Measurements from ENCODE around the gene MYL12A.

DNA sequence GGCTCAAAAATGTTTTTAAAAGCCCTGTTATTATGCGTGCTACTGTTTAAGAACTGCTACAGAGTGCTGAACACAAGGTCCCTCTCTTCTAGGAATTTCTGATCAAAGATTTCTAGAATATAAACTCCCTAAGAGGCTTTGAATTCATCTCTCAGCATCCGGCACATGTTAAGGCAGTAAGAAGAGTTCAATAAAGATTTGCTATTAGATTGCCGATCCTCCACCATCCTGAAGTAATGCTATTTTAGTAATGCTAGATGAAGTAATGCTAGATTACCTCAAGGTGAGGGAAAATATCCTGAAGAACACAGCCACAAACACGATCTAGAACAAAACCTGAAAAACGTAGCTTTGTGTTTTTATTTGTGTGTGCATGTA, 13.4 kb downstream of the MYL12A start:
- TF ChIP-seq, protein P1, sequence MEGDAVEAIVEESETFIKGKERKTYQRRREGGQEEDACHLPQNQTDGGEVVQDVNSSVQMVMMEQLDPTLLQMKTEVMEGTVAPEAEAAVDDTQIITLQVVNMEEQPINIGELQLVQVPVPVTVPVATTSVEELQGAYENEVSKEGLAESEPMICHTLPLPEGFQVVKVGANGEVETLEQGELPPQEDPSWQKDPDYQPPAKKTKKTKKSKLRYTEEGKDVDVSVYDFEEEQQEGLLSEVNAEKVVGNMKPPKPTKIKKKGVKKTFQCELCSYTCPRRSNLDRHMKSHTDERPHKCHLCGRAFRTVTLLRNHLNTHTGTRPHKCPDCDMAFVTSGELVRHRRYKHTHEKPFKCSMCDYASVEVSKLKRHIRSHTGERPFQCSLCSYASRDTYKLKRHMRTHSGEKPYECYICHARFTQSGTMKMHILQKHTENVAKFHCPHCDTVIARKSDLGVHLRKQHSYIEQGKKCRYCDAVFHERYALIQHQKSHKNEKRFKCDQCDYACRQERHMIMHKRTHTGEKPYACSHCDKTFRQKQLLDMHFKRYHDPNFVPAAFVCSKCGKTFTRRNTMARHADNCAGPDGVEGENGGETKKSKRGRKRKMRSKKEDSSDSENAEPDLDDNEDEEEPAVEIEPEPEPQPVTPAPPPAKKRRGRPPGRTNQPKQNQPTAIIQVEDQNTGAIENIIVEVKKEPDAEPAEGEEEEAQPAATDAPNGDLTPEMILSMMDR (IDR thresholded peaks at IDR 0.05; ENCODE audit: low read length), result no peak
- TF ChIP-seq EZH2 (IDR thresholded peaks at IDR 0.05; ENCODE audit: borderline replicate concordance, low read length), result no peak

Measured in OCI-LY1 (cell line).